HG03558 (cell line): ENCODE data around the gene CDH4.
"Not testable (repeated sequence)": the region's sequence is repeated elsewhere in the genome, so short reads cannot be mapped to it uniquely, and the experiment has no call there.

ENCODE experiments used
- ATAC-seq: cut with Tn5 transposase; IDR thresholded peaks from one replicate; pipeline ENCODE4 v1.9.1; 2021; ENCODE audit warnings: moderate number of reproducible peaks; ENCODE audit not compliant: unreplicated experiment; ENCODE audit errors: extremely low read depth

CDH4 gene

GRCh38 chr20:61957961-61958715 is 706.1 kb downstream of the CDH4 start:
- ATAC-seq = no peak

GRCh38 chr20:61958773-61959700 is 707.0 kb downstream of the CDH4 start:
- ATAC-seq = no peak

- ATAC-seq = no peak
Measured at GRCh38 chr20:61960836-61961235, 708.8 kb downstream of the CDH4 start.

GRCh38 chr20:61963149-61963548 is 711.1 kb downstream of the CDH4 start:
- no peak for ATAC-seq

GRCh38 chr20:61963885-61964674 is 712.0 kb downstream of the CDH4 start:
- ATAC-seq = no peak

- no peak for ATAC-seq
Measured at GRCh38 chr20:61964675-61965605, 712.9 kb downstream of the CDH4 start.

GRCh38 chr20:61965606-61966491 is 713.8 kb downstream of the CDH4 start:
- ATAC-seq = no peak

GRCh38 chr20:61966492-61967244 is 714.6 kb downstream of the CDH4 start:
- no peak for ATAC-seq

GRCh38 chr20:61967300-61967699 is 715.2 kb downstream of the CDH4 start:
- no peak for ATAC-seq

- ATAC-seq = no peak
Measured at GRCh38 chr20:61968036-61968810, 716.2 kb downstream of the CDH4 start.

GRCh38 chr20:61968932-61969331 is 716.9 kb downstream of the CDH4 start:
- ATAC-seq = no peak

- no peak for ATAC-seq
Measured at GRCh38 chr20:61969806-61970205, 717.7 kb downstream of the CDH4 start.

GRCh38 chr20:61970357-61970756 is 718.3 kb downstream of the CDH4 start:
- ATAC-seq = no peak

- ATAC-seq = not testable (repeated sequence)
Measured at GRCh38 chr20:61971595-61971994, 719.5 kb downstream of the CDH4 start.

GRCh38 chr20:61972636-61973508 is 720.8 kb downstream of the CDH4 start:
- no peak for ATAC-seq
